IMR-90 (cell line): Measurements from ENCODE around the gene HBEGF. TPM values are rescaled to one million over a fixed set of nuclear protein-coding genes. Genes with fewer than 3 reads are reported as not detected.

Experiments
- ATAC-seq: fragments of 200-7000 bp; cut with Tn5 transposase; 2 replicates; pipeline ENCODE4 v1.9.1; 2020; ENCODE audit warnings: low read depth, mild to moderate bottlenecking, moderate library complexity
- BruUV-seq: library from RNA; stranded (reverse); fragments of 400-500 nt; replicated peaks from 2 replicates; lab custom pipeline; 2021; lab: Mats Ljungman, UMichigan
- CTCF ChIA-PET: fragments of 300-600 bp; formaldehyde crosslinking; extraction: SDS; loops from one replicate; lab custom pipeline; 2021; ENCODE audit warnings: antibody characterized with exemption; lab: Yijun Ruan, JAX
- POLR2A ChIA-PET: fragments of 300-600 bp; sonication (Branson Sonifier 250); formaldehyde crosslinking; loops from one replicate; lab custom pipeline; 2022; ENCODE audit warnings: antibody characterized with exemption; ENCODE audit not compliant: unreplicated experiment; lab: Charles Lee
- DNase-seq: peaks from one replicate; pipeline ENCODE4 v3.0.0; 2013
- H2AFZ ChIP-seq: replicated peaks from 2 replicates; pipeline ENCODE3; 2013; ENCODE audit warnings: low read length, mild to moderate bottlenecking; ENCODE audit not compliant: poor library complexity
- H2AK5ac ChIP-seq: 2 replicates; pipeline ENCODE4 v1.6.1; 2013; ENCODE audit warnings: low read depth, low read length, inconsistent platforms
- H2AK9ac ChIP-seq: replicated peaks from 2 replicates; pipeline ENCODE3; 2013; ENCODE audit warnings: mild to moderate bottlenecking, low read depth, low read length, moderate library complexity; ENCODE audit not compliant: poor library complexity
- H2BK120ac ChIP-seq: 2 replicates; pipeline ENCODE4 v1.6.1; 2013; ENCODE audit warnings: low read depth, low read length, inconsistent platforms
- H2BK15ac ChIP-seq: 3 replicates; pipeline ENCODE4 v1.6.1; 2013; ENCODE audit warnings: low read depth, low read length, inconsistent platforms
- H2BK20ac ChIP-seq: 2 replicates; pipeline ENCODE4 v1.6.1; 2013; ENCODE audit warnings: low read depth, mild to moderate bottlenecking, inconsistent platforms, low read length, moderate library complexity
- H2BK5ac ChIP-seq: 2 replicates; pipeline ENCODE4 v1.6.1; 2013; ENCODE audit warnings: mild to moderate bottlenecking, low read depth, low read length, inconsistent platforms; ENCODE audit not compliant: poor library complexity, severe bottlenecking
- H3K14ac ChIP-seq: replicated peaks from 2 replicates; pipeline ENCODE4 v1.6.1; 2013; ENCODE audit warnings: low read depth, low read length, inconsistent platforms
- H3K18ac ChIP-seq: 2 replicates; pipeline ENCODE4 v1.6.1; 2013; ENCODE audit warnings: low read depth, low read length, control low read depth
- H3K23ac ChIP-seq: 2 replicates; pipeline ENCODE4 v1.6.1; 2013; ENCODE audit warnings: low read depth, low read length, inconsistent platforms
- H3K27ac ChIP-seq: 2 replicates; pipeline ENCODE4 v1.5.1; 2013; ENCODE audit warnings: mild to moderate bottlenecking, control low read depth, low read length; ENCODE audit not compliant: insufficient read depth
- H3K27me3 ChIP-seq: 2 replicates; pipeline ENCODE4 v1.6.1; 2013; ENCODE audit warnings: low read length; ENCODE audit not compliant: control insufficient read depth, insufficient read depth
- H3K36me3 ChIP-seq: 2 replicates; pipeline ENCODE4 v1.6.1; 2013; ENCODE audit warnings: low read length, mixed read lengths; ENCODE audit not compliant: control insufficient read depth, insufficient read depth
- H3K4ac ChIP-seq: 2 replicates; pipeline ENCODE4 v1.6.1; 2013; ENCODE audit warnings: low read depth, low read length, inconsistent platforms
- H3K4me1 ChIP-seq: 2 replicates; pipeline ENCODE4 v1.6.1; 2013; ENCODE audit warnings: low read length, mixed read lengths; ENCODE audit not compliant: control insufficient read depth, insufficient read depth
- H3K4me2 ChIP-seq: 2 replicates; pipeline ENCODE4 v1.6.1; 2013; ENCODE audit warnings: low read depth, mild to moderate bottlenecking, control low read depth, low read length, moderate library complexity
- H3K4me3 ChIP-seq: 2 replicates; pipeline ENCODE4 v1.5.1; 2013; ENCODE audit warnings: low read depth, mild to moderate bottlenecking, control low read depth, low read length, moderate library complexity; ENCODE audit not compliant: insufficient read depth
- H3K56ac ChIP-seq: 2 replicates; pipeline ENCODE4 v1.6.1; 2013; ENCODE audit warnings: low read length, inconsistent platforms; ENCODE audit not compliant: insufficient read depth; ENCODE audit errors: extremely low read depth
- H3K79me1 ChIP-seq, 2 experiments: 2 replicates each; pipeline ENCODE4 v1.6.1; 2013; ENCODE audit warnings: low read length in 2 of 2, inconsistent platforms in 1 of 2, low read depth in 1 of 2
- H3K9ac ChIP-seq: 2 replicates; pipeline ENCODE4 v1.6.1; 2013; ENCODE audit warnings: low read depth, low read length, control low read depth
- H3K9me1 ChIP-seq: 2 replicates; pipeline ENCODE4 v1.6.1; 2013; ENCODE audit warnings: low read length, inconsistent platforms; ENCODE audit not compliant: insufficient read depth
- H3K9me3 ChIP-seq: 2 replicates; pipeline ENCODE4 v1.6.1; 2013; ENCODE audit warnings: low read length; ENCODE audit not compliant: control insufficient read depth, insufficient read depth
- H4K20me1 ChIP-seq: 2 replicates; pipeline ENCODE4 v1.6.1; 2013; ENCODE audit warnings: low read length, inconsistent platforms; ENCODE audit not compliant: insufficient read depth
- H4K5ac ChIP-seq: 2 replicates; pipeline ENCODE4 v1.6.1; 2013; ENCODE audit warnings: mild to moderate bottlenecking, low read depth, low read length, control low read depth
- H4K8ac ChIP-seq, 2 experiments: 2 replicates each; pipeline ENCODE4 v1.6.1; 2013; ENCODE audit warnings: low read depth in 2 of 2, low read length in 2 of 2, control low read depth in 1 of 2, inconsistent platforms in 1 of 2
- H4K91ac ChIP-seq: 2 replicates; pipeline ENCODE4 v1.6.1; 2013; ENCODE audit warnings: low read depth, low read length, inconsistent platforms; ENCODE audit not compliant: insufficient read depth
- CHD1 ChIP-seq: IDR thresholded peaks from 2 replicates; pipeline ENCODE4 v1.6.1; 2012; ENCODE audit warnings: low read depth, low read length, improper control_type of control experiment
- MAFK ChIP-seq: IDR thresholded peaks from 2 replicates; pipeline ENCODE4 v1.6.1; 2012; ENCODE audit warnings: low read depth, low read length, improper control_type of control experiment
- NFE2L2 ChIP-seq: fragments of 150-350 bp; IDR thresholded peaks from 2 replicates; pipeline ENCODE4 v1.6.1; 2016; ENCODE audit warnings: low read depth, mild to moderate bottlenecking, low read length
- SMC3 ChIP-seq: fragments of 150-350 bp; IDR thresholded peaks from 2 replicates; pipeline ENCODE4 v1.6.1; 2016; ENCODE audit warnings: low read depth, mild to moderate bottlenecking, antibody characterized with exemption, low read length, moderate library complexity
- WGBS, 2 experiments: methylation state at CpG; one replicate each; pipeline versions ENCODE4 v1.1.5 to v1.1.7; 2013; ENCODE audit warnings: missing lambda C conversion rate in 2 of 2; ENCODE audit not compliant: insufficient read length in 1 of 2; ENCODE audit errors: extremely low coverage in 2 of 2; 5-methylcytosine and 5-hydroxymethylcytosine counted together
- dilution Hi-C: fragments of 300-500 bp; cut with HindIII; formaldehyde crosslinking; loops from one replicate; pipeline ENCODE4 v1.14.3; 2018; ENCODE audit warnings: low sequenced_read_pairs; ENCODE audit not compliant: unreplicated experiment
- in situ Hi-C: fragments of 300-500 bp; cut with MboI; formaldehyde crosslinking; loops from 3 replicates; pipeline ENCODE4 v1.14.3; 2019; ENCODE audit warnings: low sequenced_read_pairs, inconsistent platforms, mixed read lengths
- intact Hi-C: fragments of 100-400 bp; cut with micrococcal nuclease; formaldehyde crosslinking; loops from 2 replicates; pipeline ENCODE4 v1.10.0; 2022
- polyA plus RNA-seq, 3 experiments: library from polyadenylated mRNA; depleted of rRNA; stranded (reverse); fragments of >200 nt; gene quantifications; 2 replicates each; pipeline ENCODE4 v1.2.3, GENCODE V29; 2012; ENCODE audit warnings: low replicate concordance in 1 of 3
- total RNA-seq: library from RNA; depleted of rRNA; stranded (reverse); fragments of >200 nt; gene quantifications from 2 replicates; pipeline ENCODE4 v1.2.3, GENCODE V29; 2012

HBEGF gene
- total and polyA plus RNA-seq, 2 of the 4 experiments (the other 2 are of a cell fraction) = 18.8 to 36.1 TPM

- H3K4me2 ChIP-seq = no peak overlapping the region
- intact Hi-C loops = loop anchor here (2.0 kb wide), 1 partner anchor 359 kb away; no protein-coding TSS in a partner anchor
- no peak overlapping the region for H3K27ac ChIP-seq
- H3K56ac ChIP-seq = no peak overlapping the region
- no peaks in the 10 kb centered on the region for H4K20me1 ChIP-seq
- H2BK5ac ChIP-seq = no peak overlapping the region
- in situ Hi-C loops = loop anchor here (25.0 kb wide), 1 partner anchor 575 kb away; the partner anchor contains the start of gene PSD2
- H3K14ac ChIP-seq = no peak overlapping the region
- H4K5ac ChIP-seq = no peak overlapping the region
- DNase-seq (no peak), ATAC-seq (no peak)
- dilution Hi-C loops = no loop called here
- 83% methylated on average over 2 of the region's 2 CpGs; no CpG with 5 or more reads in 1 of the 2 experiments for WGBS, 2 experiments
- H4K8ac ChIP-seq = no peak overlapping the region
- no peak overlapping the region for H3K9ac ChIP-seq
- H2BK120ac ChIP-seq = no peak overlapping the region
- H3K4me3 ChIP-seq = no peak overlapping the region
- no peak overlapping the region for H4K91ac ChIP-seq
- H3K4me1 ChIP-seq = no peaks in the 10 kb centered on the region
- H3K23ac ChIP-seq = no peak overlapping the region
- H3K36me3 ChIP-seq = no peaks in the 10 kb centered on the region
- TF ChIP-seq SMC3 (no peak), NFE2L2 (no peak), MAFK (no peak), CHD1 (no peak)
- no TSS peak for BruUV-seq
- H3K27me3 ChIP-seq = peaks cover 13% of the 10 kb centered on the region; the same call in 1 of the 2 replicates
- no peaks in the 10 kb centered on the region for H3K9me3 ChIP-seq
- ChIA-PET POLR2A (no interaction called here), CTCF (no interaction called here)
- no peak overlapping the region for H3K4ac ChIP-seq
- no peak overlapping the region for H2BK20ac ChIP-seq
- H2BK15ac ChIP-seq = no peak overlapping the region
- no peak overlapping the region for H2AFZ ChIP-seq
- no peak overlapping the region for H2AK5ac ChIP-seq
- H3K9me1 ChIP-seq = 0 out of 2 replicates have a peak, but pooled peaks cover 6% of the 10 kb centered on the region
- H2AK9ac ChIP-seq = no peak overlapping the region
- H3K79me1 ChIP-seq = no peaks in the 10 kb centered on the region
- H3K18ac ChIP-seq = no peak overlapping the region
These were observed 15.5 kb upstream of the HBEGF start for GRCh38 chr5:140361901-140362300.
